SK-N-SH treated with all-trans-retinoic acid at 6 μM for 48 hours (cell line): Measurements from ENCODE around the gene ADGRD2.

Experiments used
- ARNTL ChIP-seq: fragments of 450-650 bp; formaldehyde crosslinking; IDR thresholded peaks from 2 replicates; pipeline ENCODE4 v1.5.0; 2020; ENCODE audit warnings: low read depth, mild to moderate bottlenecking, moderate library complexity, borderline replicate concordance
- CSDC2 ChIP-seq: fragments of 250-450 bp; sonication (Bioruptor Pico); IDR thresholded peaks from 2 replicates; pipeline ENCODE4 v1.5.0; 2020; ENCODE audit warnings: mild to moderate bottlenecking, moderate library complexity
- OSR1 ChIP-seq: fragments of 250-450 bp; sonication (Bioruptor Pico); IDR thresholded peaks from 2 replicates; pipeline ENCODE4 v1.8.0; 2022; ENCODE audit warnings: moderate library complexity, mild to moderate bottlenecking, inconsistent platforms
- RARB ChIP-seq: fragments of 250-450 bp; sonication (Bioruptor Pico); IDR thresholded peaks from 2 replicates; pipeline ENCODE4 v1.8.0; 2021; ENCODE audit warnings: mild to moderate bottlenecking, moderate library complexity
- SNAI2 ChIP-seq: fragments of 250-450 bp; sonication (Bioruptor Pico); IDR thresholded peaks from 2 replicates; pipeline ENCODE4 v1.5.0; 2020; ENCODE audit warnings: mild to moderate bottlenecking, moderate library complexity
- TCF4 ChIP-seq: fragments of 250-450 bp; sonication (Bioruptor Pico); IDR thresholded peaks from 2 replicates; pipeline ENCODE4 v1.8.0; 2021; ENCODE audit warnings: mild to moderate bottlenecking, moderate library complexity, borderline replicate concordance
- ZFP30 ChIP-seq: fragments of 450-650 bp; formaldehyde crosslinking; IDR thresholded peaks from 2 replicates; pipeline ENCODE4 v1.5.0; 2022; ENCODE audit warnings: mild to moderate bottlenecking, moderate library complexity
- ZNF565 ChIP-seq: fragments of 450-650 bp; formaldehyde crosslinking; conservative IDR thresholded peaks from 2 replicates; pipeline ENCODE4 v1.5.0; 2020; ENCODE audit warnings: low read depth, mild to moderate bottlenecking, moderate library complexity
- ZNF8 ChIP-seq: fragments of 450-650 bp; formaldehyde crosslinking; IDR thresholded peaks from 2 replicates; pipeline ENCODE4 v1.5.0; 2020; ENCODE audit warnings: mild to moderate bottlenecking, moderate library complexity
- TF ChIP-seq, protein P1 (sequence below): fragments of 250-450 bp; sonication (Bioruptor Pico); IDR thresholded peaks from 2 replicates; pipeline ENCODE4 v1.8.0; 2020; ENCODE audit warnings: mild to moderate bottlenecking, moderate library complexity, borderline replicate concordance

DNA sequence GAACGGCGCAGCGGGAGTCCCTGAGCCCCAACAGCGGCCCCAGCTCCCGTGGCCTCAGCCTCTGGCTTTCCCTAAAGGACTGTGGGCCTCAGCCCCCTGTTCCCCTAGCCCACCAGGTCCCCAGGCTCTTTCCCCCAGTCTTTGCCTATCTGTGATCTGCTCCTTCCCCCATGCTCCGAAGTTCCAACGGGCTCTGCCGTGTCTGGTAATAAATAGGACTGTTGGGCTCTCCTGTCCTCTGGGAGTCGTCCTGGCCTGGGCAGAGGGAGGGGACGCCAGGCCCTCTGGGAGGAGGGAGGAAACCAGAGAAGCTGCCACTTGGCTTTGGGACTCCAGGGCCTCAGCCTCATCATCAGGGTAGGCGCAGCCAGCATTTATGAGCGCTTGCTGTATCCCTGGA lies 28.1 kb downstream of the ADGRD2 start:
- TF ChIP-seq ZNF565 (CRISPR knock-in tag) (no peak), SNAI2 (CRISPR knock-in tag) (no peak), ZFP30 (CRISPR knock-in tag) (no peak), TCF4 (no peak), RARB (CRISPR knock-in tag) (no peak), OSR1 (CRISPR knock-in tag) (no peak), CSDC2 (no peak), ZNF8 (CRISPR knock-in tag) (no peak), ARNTL (CRISPR knock-in tag) (no peak)
- TF ChIP-seq, protein P1, sequence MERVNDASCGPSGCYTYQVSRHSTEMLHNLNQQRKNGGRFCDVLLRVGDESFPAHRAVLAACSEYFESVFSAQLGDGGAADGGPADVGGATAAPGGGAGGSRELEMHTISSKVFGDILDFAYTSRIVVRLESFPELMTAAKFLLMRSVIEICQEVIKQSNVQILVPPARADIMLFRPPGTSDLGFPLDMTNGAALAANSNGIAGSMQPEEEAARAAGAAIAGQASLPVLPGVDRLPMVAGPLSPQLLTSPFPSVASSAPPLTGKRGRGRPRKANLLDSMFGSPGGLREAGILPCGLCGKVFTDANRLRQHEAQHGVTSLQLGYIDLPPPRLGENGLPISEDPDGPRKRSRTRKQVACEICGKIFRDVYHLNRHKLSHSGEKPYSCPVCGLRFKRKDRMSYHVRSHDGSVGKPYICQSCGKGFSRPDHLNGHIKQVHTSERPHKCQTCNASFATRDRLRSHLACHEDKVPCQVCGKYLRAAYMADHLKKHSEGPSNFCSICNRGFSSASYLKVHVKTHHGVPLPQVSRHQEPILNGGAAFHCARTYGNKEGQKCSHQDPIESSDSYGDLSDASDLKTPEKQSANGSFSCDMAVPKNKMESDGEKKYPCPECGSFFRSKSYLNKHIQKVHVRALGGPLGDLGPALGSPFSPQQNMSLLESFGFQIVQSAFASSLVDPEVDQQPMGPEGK (CRISPR knock-in tag) = no peak
